AG04449 (cell line): Measurements from ENCODE around the gene IL6.

Experiments used
- CTCF ChIA-PET: fragments of 350-600 bp; formaldehyde crosslinking; extraction: SDS; loops from one replicate; lab custom pipeline; 2021; ENCODE audit warnings: antibody characterized with exemption; lab: Yijun Ruan, JAX
- POLR2A ChIA-PET: fragments of 400-600, 350-600 bp; formaldehyde crosslinking; extraction: SDS; loops from one replicate; lab custom pipeline; 2020; ENCODE audit warnings: antibody characterized with exemption, inconsistent platforms; lab: Yijun Ruan, JAX
- DNase-seq: peaks from one replicate; pipeline ENCODE4 v3.0.0-alpha.2; 2010; ENCODE audit warnings: low read depth, low spot score
- H3K4me3 ChIP-seq: 2 replicates; pipeline ENCODE4 v1.5.1; 2011; ENCODE audit warnings: low read depth, mild to moderate bottlenecking, control low read depth, low read length
- CTCF ChIP-seq: IDR thresholded peaks from one replicate; pipeline ENCODE4 v1.5.1; 2011; ENCODE audit warnings: mild to moderate bottlenecking, moderate library complexity, low read length, control low read depth, inconsistent platforms; ENCODE audit not compliant: insufficient read depth; ENCODE audit errors: missing control alignments

IL6 gene

GRCh38 chr7:22758576-22758975 lies 31.6 kb downstream of the IL6 start:
- ChIA-PET CTCF (interaction anchor here (1.1 to 2.8 kb wide), 5 partner anchors 18 to 296 kb away, joined by 3 to 9 read pairs (median 4); no protein-coding TSS in a partner anchor), POLR2A (no interaction called here)
- TF ChIP-seq CTCF, result no peak
- no peak overlapping the region for H3K4me3 ChIP-seq
- no peak for DNase-seq

- TF ChIP-seq CTCF, result no peak
- no peak for DNase-seq
- ChIA-PET CTCF (interaction anchor here (1.3 to 2.8 kb wide), 2 partner anchors 17 to 23 kb away, joined by 4 to 9 read pairs; no protein-coding TSS in a partner anchor), POLR2A (no interaction called here)
- H3K4me3 ChIP-seq, result no peak overlapping the region
Observed at GRCh38 chr7:22759721-22760120, 32.7 kb downstream of the IL6 start.

- CTCF ChIA-PET, result no interaction called here
- no peak for DNase-seq
- no peak for TF ChIP-seq CTCF
- POLR2A ChIA-PET, result no interaction called here
- no peak overlapping the region for H3K4me3 ChIP-seq
Observed at GRCh38 chr7:22762866-22763265, 35.9 kb downstream of the IL6 start.

GRCh38 chr7:22765609-22766008 lies 38.6 kb downstream of the IL6 start:
- no peak for DNase-seq
- H3K4me3 ChIP-seq, result no peak overlapping the region
- POLR2A ChIA-PET, result no interaction called here
- CTCF ChIA-PET, result no interaction called here
- no peak for TF ChIP-seq CTCF

GRCh38 chr7:22771194-22771871 lies 44.3 kb downstream of the IL6 start:
- ChIA-PET CTCF (no interaction called here), POLR2A (no interaction called here)
- no peak overlapping the region for H3K4me3 ChIP-seq
- no peak for TF ChIP-seq CTCF
- DNase-seq, result no peak

GRCh38 chr7:22771872-22772228 lies 44.9 kb downstream of the IL6 start:
- TF ChIP-seq CTCF, result no peak
- ChIA-PET POLR2A (no interaction called here), CTCF (interaction anchor here (1.1 kb wide), 1 partner anchor 12 kb away, joined by 3 read pairs; no protein-coding TSS in a partner anchor)
- no peak for DNase-seq
- H3K4me3 ChIP-seq, result no peak overlapping the region
